Stimulated activated CD4-positive, alpha-beta T cell treated with anti-CD3 and anti-CD28 coated beads, Interleukin-2, amount 100 ng/mL, for 24 hours (primary cell): ENCODE results near the gene MAPK13.
A peak's percentile ranks its signal among the peaks of the same experiment; 100 is the strongest.
"Not testable (repeated sequence)": the region's sequence is repeated elsewhere in the genome, so short reads cannot be mapped to it uniquely, and the experiment has no call there.

ENCODE experiments used
- DNase-seq, 2 donors: peaks; one replicate each; pipeline ENCODE4 v3.0.0-alpha.2; 2020

MAPK13 gene

GRCh38 chr6:36128793-36129192, 1.5 kb upstream of the MAPK13 start:
- no peak for DNase-seq

GRCh38 chr6:36129334-36129733, 979 bp upstream of the MAPK13 start:
- not testable (repeated sequence) for DNase-seq

GRCh38 chr6:36130667-36131510, 576 bp downstream of the MAPK13 start:
- DNase-seq: peak; percentile 72 to 75

GRCh38 chr6:36131511-36132245, 1.4 kb downstream of the MAPK13 start:
- DNase-seq: peak; percentile 56 to 59

- no peak for DNase-seq
Measured at GRCh38 chr6:36132246-36132895, 2.1 kb downstream of the MAPK13 start.

- no peak for DNase-seq
Measured at GRCh38 chr6:36133148-36133547, 2.8 kb downstream of the MAPK13 start.

GRCh38 chr6:36133912-36134311, 3.6 kb downstream of the MAPK13 start:
- no peak for DNase-seq

- DNase-seq: no peak
Measured at GRCh38 chr6:36135053-36135731, 4.9 kb downstream of the MAPK13 start.

GRCh38 chr6:36136034-36136433, 5.7 kb downstream of the MAPK13 start:
- DNase-seq: no peak

GRCh38 chr6:36136551-36136950, 6.2 kb downstream of the MAPK13 start:
- DNase-seq: no peak

GRCh38 chr6:36138667-36139066, 8.4 kb downstream of the MAPK13 start:
- DNase-seq: no peak

GRCh38 chr6:36139431-36139830, 9.1 kb downstream of the MAPK13 start:
- DNase-seq: no peak

GRCh38 chr6:36139991-36140710, 9.8 kb downstream of the MAPK13 start:
- no peak for DNase-seq

GRCh38 chr6:36141091-36141490, 10.8 kb downstream of the MAPK13 start:
- no peak for DNase-seq

- DNase-seq: no peak
Measured at GRCh38 chr6:36141961-36142360, 11.6 kb downstream of the MAPK13 start.

- DNase-seq: no peak
Measured at GRCh38 chr6:36142971-36143838, 12.9 kb downstream of the MAPK13 start.

- DNase-seq: no peak
Measured at GRCh38 chr6:36145495-36145894, 15.2 kb downstream of the MAPK13 start.

GRCh38 chr6:36147294-36147693, 17.0 kb downstream of the MAPK13 start:
- DNase-seq: no peak

GRCh38 chr6:36149476-36149875, 19.2 kb downstream of the MAPK13 start:
- DNase-seq: no peak

GRCh38 chr6:36150283-36150682, 20.0 kb downstream of the MAPK13 start:
- DNase-seq: no peak

GRCh38 chr6:36154286-36154685, 24.0 kb downstream of the MAPK13 start:
- no peak for DNase-seq
